ENCODE measurements around the gene BOD1. TPM values are rescaled to one million over a fixed set of nuclear protein-coding genes. Genes with fewer than 3 reads are reported as not detected.

Gene BOD1
- total RNA-seq (37.6 TPM), polyA plus RNA-seq (46.6 TPM)

DNA sequence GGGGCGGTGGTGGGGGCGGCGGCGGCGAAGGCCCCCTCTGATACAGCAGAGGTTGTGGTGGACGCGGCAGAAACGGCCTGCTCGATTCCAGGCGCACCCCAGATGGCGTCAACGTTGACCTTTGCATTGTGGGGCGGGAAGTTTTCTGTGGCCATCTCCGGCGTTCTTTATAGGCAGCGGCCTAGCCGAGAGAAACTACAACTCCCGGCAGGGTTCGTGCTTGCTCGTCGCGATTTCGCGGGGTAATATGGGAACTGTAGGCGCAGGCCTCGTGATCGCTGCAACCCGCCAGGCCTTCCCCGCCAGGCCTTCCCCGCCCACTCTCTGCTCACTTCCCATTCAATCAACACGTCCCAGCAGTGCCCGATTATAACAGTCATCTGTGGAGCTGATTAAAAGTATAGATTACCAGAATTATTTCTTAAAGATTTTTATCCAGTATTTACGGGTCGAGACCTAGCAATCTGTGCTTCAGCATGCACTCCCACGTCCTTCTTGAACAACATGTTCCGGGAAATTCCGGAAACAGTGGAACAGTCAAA lies at the start of gene BOD1:
Gene BOD1, minus strand, starts transcription at position 74 of the 542 bp plus-strand sequence. CDS start 214 bp downstream, outside the sequence.
- Histone ChIP-seq H3K27ac (ENCODE audit: low read depth) (peak within 1 kb of the TSS; percentile 92), H3K4me1 (ENCODE audit: insufficient read depth) (peaks cover 1% of the 10 kb centered on the region), H3K36me3 (ENCODE audit: insufficient read depth) (peaks cover 3% of the 10 kb centered on the region), H3K4me3 (ENCODE audit: low read depth, low read length) (peak within 1 kb of the TSS; percentile 99)
- DNase-seq (ENCODE audit: extremely low spot score): peak; percentile 98
- WGBS: 4% methylated on average over 37 of the region's 37 CpGs

DNA sequence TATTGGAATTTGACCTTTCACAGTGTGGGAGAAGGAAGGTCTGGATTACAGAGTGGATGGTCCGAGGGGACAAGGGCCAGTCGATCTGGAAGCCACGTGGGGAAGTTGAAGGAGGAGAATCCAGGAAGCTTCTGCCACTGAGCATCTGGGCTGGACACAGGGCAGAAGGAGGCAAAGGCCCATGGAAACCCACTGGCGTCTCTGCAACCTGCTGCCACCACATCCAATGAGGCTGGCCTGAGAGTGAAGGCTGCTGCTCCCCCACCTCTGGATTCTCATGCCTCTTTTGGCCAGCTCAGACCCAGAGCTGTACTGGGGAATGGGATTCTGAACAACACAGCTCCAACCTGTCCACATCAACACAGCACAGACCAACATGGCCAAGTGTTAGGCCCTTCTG lies 48.9 kb upstream of the BOD1 start:
- 85% methylated on average over 4 of the region's 4 CpGs for WGBS
- no peaks in the 10 kb centered on the region for H3K4me1 ChIP-seq (ENCODE audit: insufficient read depth)
- no peak overlapping the region for H3K4me3 ChIP-seq (ENCODE audit: low read depth, low read length)
- H3K27ac ChIP-seq (ENCODE audit: low read depth): no peak overlapping the region
- H3K36me3 ChIP-seq (ENCODE audit: insufficient read depth): no peaks in the 10 kb centered on the region
- DNase-seq (ENCODE audit: extremely low spot score): no peak

GRCh38 chr5:173664154-173664526 lies 47.7 kb upstream of the BOD1 start:
- no peaks in the 10 kb centered on the region for H3K36me3 ChIP-seq (ENCODE audit: insufficient read depth)
- peak; percentile 21 for DNase-seq (ENCODE audit: extremely low spot score)
- no peaks in the 10 kb centered on the region for H3K4me1 ChIP-seq (ENCODE audit: insufficient read depth)
- no peak overlapping the region for H3K4me3 ChIP-seq (ENCODE audit: low read depth, low read length)
- WGBS: 34% methylated on average over 6 of the region's 6 CpGs
- H3K27ac ChIP-seq (ENCODE audit: low read depth): no peak overlapping the region

DNA sequence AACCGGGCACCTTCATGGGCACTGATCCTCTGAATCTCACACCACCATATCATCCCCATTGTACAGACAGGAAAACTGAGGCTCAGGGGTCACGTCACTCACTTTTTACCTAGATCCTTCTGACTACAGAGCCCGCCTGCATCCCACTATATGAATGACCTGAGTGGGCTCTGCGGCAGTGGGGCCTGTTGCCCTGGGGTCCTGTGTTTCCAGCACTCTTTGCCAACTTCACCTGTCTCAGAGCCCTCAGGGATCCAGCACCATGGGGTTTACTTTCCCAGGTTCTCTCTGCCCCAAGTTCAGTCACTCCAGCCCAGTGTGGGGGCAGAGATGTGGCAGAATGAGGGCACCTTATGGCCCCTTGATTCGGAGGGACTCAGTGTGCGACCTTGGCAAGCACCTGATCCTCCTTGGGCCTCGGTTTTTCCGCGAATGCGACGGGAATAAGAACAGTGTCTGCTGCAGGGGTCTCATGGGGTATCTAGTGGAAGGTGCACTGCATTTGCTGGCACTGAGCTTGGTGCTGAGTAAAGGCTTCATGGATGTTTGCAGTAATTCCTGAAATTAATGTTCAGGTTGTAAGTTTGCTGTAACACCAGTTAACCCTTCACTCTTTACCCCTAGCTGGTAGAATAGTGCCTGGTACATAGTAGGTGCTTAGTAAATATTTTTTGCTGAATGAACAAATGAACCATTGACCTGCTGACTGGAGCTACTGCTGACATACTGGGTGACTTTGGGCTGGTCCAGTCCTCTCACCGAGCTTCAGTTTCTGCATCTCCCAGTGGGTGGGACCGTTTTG lies 47.1 kb upstream of the BOD1 start:
- no peak overlapping the region for H3K4me3 ChIP-seq (ENCODE audit: low read depth, low read length)
- WGBS: 87% methylated on average over 13 of the region's 13 CpGs
- no peak for DNase-seq (ENCODE audit: extremely low spot score)

DNA sequence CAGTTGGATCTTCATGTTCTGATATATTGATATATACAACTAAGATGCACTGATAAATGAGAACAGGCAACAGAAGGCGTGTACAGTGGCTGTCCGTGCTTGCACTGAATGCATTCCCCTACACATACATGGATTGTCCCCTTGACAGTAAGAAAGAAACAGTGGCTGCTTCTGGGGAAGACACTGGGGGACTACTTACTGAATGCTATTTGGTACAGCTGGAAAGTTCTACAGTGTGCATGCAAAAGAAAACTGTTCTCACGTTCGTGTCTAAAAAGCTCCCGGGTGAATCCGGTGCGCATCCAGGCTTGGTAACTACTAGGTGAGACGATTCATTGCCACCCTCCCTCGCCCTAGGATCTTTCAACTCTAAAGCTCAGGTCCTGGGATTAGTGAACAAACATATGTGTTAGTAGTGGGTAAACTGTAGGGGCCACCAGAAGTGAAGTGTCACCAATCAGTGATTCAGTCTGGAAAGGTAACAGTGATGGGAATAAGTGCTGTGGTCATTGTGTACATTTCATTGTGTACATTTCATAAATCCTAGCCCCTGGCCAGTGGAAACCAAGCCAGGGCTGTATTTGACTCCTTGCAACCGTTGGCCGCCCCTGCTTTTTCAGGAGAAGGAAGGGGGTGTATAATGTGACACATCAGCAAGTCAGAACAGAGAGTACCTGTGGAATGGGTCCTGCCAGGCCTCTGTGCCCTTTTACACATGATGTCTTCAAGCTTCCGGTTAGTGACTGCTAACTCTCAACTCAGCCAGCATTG lies 46.3 kb upstream of the BOD1 start:
- WGBS: 84% methylated on average over 12 of the region's 12 CpGs
- H3K27ac ChIP-seq (ENCODE audit: low read depth): no peak overlapping the region
- no peaks in the 10 kb centered on the region for H3K4me1 ChIP-seq (ENCODE audit: insufficient read depth)
- no peak for DNase-seq (ENCODE audit: extremely low spot score)
- H3K36me3 ChIP-seq (ENCODE audit: insufficient read depth): no peaks in the 10 kb centered on the region
- no peak overlapping the region for H3K4me3 ChIP-seq (ENCODE audit: low read depth, low read length)

More for the DNA sequence above, 47.1 kb upstream of the BOD1 start:
- Histone ChIP-seq H3K4me1 (ENCODE audit: insufficient read depth) (no peaks in the 10 kb centered on the region), H3K27ac (ENCODE audit: low read depth) (no peak overlapping the region), H3K36me3 (ENCODE audit: insufficient read depth) (no peaks in the 10 kb centered on the region)

- DNase-seq (ENCODE audit: extremely low spot score): no peak
- no peak overlapping the region for H3K27ac ChIP-seq (ENCODE audit: low read depth)
- WGBS: 88% methylated on average over 14 of the region's 14 CpGs
- no peak overlapping the region for H3K4me3 ChIP-seq (ENCODE audit: low read depth, low read length)
- H3K36me3 ChIP-seq (ENCODE audit: insufficient read depth): no peaks in the 10 kb centered on the region
- no peaks in the 10 kb centered on the region for H3K4me1 ChIP-seq (ENCODE audit: insufficient read depth)
These were observed 44.2 kb upstream of the BOD1 start for GRCh38 chr5:173660481-173661280.

DNA sequence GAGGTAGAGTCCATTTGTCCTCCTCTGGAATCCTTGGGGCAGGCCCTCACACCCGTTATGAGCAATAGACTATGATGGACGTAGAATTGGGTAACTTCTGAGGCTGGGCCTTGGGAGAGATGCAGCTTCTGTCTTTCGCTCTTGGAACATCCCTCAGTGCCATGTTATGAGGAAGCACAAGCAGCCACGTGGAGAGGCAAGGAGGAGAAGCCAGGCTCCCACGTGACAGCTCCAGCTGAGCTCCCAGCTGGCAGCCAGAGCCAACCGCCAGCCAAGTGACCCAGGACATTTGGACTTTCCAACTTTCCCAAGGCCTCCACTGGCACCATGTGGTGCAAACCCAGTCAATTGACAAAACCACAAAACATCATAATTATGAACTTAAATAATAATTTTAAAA lies 43.0 kb upstream of the BOD1 start:
- no peaks in the 10 kb centered on the region for H3K4me1 ChIP-seq (ENCODE audit: insufficient read depth)
- no peak overlapping the region for H3K4me3 ChIP-seq (ENCODE audit: low read depth, low read length)
- no peak for DNase-seq (ENCODE audit: extremely low spot score)
- H3K27ac ChIP-seq (ENCODE audit: low read depth): no peak overlapping the region
- H3K36me3 ChIP-seq (ENCODE audit: insufficient read depth): no peaks in the 10 kb centered on the region
- 90% methylated on average over 6 of the region's 6 CpGs for WGBS

DNA sequence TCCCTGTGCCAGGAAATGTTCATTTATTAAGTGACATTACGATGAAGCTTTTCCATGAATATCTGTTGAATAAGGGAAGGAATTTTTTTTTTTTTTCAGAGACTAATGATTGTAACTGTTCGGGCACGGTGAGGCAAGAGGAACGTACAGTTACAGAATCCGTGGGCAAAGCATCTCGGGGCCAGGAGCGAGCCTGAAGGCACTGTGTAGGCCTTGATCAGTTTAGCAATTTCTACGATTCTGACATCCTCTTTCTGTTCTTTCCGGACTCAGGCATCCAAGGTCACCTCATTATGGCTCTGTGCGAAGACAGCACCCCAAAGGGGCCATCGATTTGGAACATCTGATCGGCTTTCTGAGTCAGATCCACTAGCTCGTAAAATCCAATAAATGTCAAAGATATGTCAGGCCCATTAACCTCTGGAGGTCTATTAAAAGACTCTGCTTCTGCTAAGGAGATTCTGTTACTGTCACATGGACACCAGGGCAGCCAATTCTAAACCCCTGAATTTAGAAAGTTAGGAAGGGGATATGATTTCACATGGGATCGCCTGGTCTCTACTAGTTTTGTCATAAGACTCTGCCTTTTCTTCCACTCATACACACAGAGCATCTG lies 41.4 kb upstream of the BOD1 start:
- H3K36me3 ChIP-seq (ENCODE audit: insufficient read depth): no peaks in the 10 kb centered on the region
- H3K27ac ChIP-seq (ENCODE audit: low read depth): no peak overlapping the region
- H3K4me1 ChIP-seq (ENCODE audit: insufficient read depth): no peaks in the 10 kb centered on the region
- H3K4me3 ChIP-seq (ENCODE audit: low read depth, low read length): no peak overlapping the region
- WGBS: 50% methylated on average over 14 of the region's 14 CpGs
- DNase-seq (ENCODE audit: extremely low spot score): no peak

DNA sequence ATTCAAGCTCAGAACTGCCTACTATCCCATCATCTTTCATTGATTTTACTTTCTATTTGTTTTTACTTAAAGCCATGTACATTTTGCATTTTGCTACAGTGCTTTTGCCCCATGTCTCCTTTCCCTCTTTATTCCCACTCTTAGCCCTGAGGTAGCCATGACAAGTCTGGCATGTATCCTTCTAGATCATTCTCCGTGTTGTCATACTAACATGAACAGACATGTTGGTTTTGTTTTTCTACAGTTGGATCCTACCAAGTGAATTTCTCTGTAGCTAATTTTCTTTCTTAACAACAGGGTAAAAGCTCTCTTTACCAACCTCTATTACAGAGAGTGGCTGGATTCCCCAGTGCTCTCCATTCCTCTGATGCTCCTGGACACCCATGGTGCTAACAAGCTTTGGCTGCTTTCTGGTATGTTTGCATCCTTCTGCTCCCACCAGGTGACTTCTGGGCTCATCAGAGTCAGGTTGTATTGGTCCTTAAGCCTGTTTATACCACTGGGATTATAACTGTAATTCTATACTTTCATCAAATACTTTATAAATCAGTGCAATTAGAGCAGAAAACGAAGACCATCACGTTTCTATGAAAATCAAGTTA lies 38.8 kb upstream of the BOD1 start:
- no peaks in the 10 kb centered on the region for H3K4me1 ChIP-seq (ENCODE audit: insufficient read depth)
- no peak overlapping the region for H3K27ac ChIP-seq (ENCODE audit: low read depth)
- no peak overlapping the region for H3K4me3 ChIP-seq (ENCODE audit: low read depth, low read length)
- DNase-seq (ENCODE audit: extremely low spot score): no peak
- 77% methylated on average over 3 of the region's 3 CpGs for WGBS
- no peaks in the 10 kb centered on the region for H3K36me3 ChIP-seq (ENCODE audit: insufficient read depth)

DNA sequence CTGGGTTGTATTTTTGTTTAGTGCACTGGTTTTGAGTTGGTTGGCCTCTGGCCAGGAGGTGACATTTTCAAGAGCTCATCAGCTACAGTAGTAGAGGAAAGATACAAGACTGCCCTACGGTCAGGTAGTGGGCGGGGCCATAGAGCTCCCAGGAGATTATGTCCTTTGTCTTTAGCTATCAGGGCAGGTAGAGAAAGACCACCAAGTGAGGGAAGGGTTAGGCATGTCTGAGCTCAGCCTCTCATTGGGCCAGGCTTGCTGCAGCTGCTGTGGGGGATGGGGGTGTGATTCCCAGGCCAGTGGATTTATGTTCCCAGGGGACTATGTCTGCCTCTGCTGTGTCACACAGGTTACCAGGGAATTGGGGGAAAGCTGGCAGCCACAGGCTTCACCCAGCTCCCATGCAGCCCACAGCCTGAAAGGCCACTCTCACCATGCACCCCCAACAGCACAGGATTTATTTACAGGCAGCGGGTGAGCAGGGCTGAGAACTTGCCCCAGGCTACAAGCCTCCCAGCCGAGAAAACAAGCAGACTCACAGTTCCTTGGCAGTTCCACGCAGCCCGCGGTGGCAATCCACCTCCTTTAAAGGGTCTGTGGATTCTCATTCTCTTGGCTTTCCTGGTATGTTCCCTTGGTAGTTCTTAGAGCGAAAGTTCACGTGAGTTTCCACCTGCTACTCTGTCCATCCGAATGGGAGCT lies 37.5 kb upstream of the BOD1 start:
- WGBS: 75% methylated on average over 10 of the region's 10 CpGs
- no peak for DNase-seq (ENCODE audit: extremely low spot score)
- no peaks in the 10 kb centered on the region for H3K36me3 ChIP-seq (ENCODE audit: insufficient read depth)
- H3K4me1 ChIP-seq (ENCODE audit: insufficient read depth): no peaks in the 10 kb centered on the region
- H3K4me3 ChIP-seq (ENCODE audit: low read depth, low read length): no peak overlapping the region
- no peak overlapping the region for H3K27ac ChIP-seq (ENCODE audit: low read depth)

DNA sequence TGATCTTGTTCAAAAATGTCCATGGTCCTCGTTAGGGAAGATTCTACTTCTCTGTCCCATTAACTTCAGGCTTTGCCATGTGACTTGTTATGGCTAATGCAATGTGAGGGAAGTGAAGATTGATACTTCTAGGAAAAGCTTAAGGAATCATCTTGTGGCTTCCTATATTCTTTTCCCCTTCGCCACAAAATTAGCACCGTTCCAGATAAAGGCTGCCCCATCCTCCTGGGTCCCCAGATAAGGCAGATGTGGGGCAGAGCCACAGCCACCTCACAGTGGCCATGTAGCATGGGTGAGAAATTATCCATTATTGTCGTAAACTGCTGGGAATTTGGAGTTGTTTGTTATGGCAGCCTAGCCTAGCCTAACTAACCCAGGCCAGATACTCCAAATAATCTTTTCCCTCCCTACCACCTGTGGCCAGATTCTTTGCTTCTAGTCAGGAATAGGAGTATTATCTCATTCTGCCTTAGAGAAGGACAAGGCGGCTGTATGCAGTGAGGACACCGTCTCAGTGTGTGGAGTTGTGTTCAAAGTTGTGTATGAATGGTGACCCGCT lies 31.9 kb upstream of the BOD1 start:
- WGBS: 88% methylated on average over 7 of the region's 7 CpGs
- no peak overlapping the region for H3K4me3 ChIP-seq (ENCODE audit: low read depth, low read length)
- DNase-seq (ENCODE audit: extremely low spot score): no peak
- no peak overlapping the region for H3K27ac ChIP-seq (ENCODE audit: low read depth)
- H3K4me1 ChIP-seq (ENCODE audit: insufficient read depth): no peaks in the 10 kb centered on the region
- no peaks in the 10 kb centered on the region for H3K36me3 ChIP-seq (ENCODE audit: insufficient read depth)

DNA sequence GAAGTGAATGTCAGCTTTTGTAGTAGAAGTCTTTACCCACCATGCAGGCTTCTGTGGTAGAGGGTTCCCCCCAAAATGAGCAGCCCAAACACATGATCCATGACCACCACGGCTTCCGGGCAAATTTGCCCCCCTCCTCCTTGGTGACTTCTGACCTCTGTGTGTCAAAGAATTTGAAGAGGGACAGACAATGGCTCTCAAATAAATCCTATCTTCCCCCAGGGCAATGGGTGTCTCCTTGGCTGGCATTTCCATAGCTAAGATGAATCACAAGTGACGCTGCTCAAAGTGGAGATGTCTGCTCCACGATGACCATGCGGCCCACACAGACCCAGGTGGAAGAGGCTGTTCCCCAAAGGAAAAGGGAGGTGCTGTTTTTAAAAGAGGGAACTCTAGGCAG lies 30.2 kb upstream of the BOD1 start:
- Histone ChIP-seq H3K27ac (ENCODE audit: low read depth) (no peak overlapping the region), H3K36me3 (ENCODE audit: insufficient read depth) (no peaks in the 10 kb centered on the region), H3K4me3 (ENCODE audit: low read depth, low read length) (no peak overlapping the region), H3K4me1 (ENCODE audit: insufficient read depth) (no peaks in the 10 kb centered on the region)
- DNase-seq (ENCODE audit: extremely low spot score): no peak
- WGBS: 84% methylated on average over 5 of the region's 5 CpGs
